ENCODE results near the gene ULK3.

The ULK3 gene

GRCh38 chr15:74821091-74821789 lies 21.7 kb downstream of the ULK3 start:
- no peak for DNase-seq

DNA sequence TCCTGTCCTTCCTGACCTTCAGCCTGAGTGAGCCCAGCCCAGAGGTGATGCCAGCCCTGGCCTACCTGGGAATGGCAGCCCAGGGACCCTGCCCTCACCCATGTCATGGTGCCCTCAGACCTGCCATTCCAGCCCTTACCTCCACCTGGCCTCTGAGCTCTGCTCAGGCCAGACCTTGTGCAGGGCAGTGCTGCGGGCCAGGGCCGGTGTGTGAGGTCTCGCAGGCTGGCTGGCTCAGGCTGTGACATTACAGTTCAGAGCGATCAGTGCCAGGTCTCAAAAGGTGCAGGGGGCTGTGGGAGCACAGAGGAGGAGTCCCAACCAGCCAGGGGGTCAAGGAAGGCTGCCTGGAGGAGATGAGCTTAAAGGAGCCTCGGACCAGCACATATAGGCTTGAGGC lies 22.9 kb downstream of the ULK3 start:
- DNase-seq, result no peak

GRCh38 chr15:74817370-74817737 lies 25.6 kb downstream of the ULK3 start:
- DNase-seq, result no peak

DNA sequence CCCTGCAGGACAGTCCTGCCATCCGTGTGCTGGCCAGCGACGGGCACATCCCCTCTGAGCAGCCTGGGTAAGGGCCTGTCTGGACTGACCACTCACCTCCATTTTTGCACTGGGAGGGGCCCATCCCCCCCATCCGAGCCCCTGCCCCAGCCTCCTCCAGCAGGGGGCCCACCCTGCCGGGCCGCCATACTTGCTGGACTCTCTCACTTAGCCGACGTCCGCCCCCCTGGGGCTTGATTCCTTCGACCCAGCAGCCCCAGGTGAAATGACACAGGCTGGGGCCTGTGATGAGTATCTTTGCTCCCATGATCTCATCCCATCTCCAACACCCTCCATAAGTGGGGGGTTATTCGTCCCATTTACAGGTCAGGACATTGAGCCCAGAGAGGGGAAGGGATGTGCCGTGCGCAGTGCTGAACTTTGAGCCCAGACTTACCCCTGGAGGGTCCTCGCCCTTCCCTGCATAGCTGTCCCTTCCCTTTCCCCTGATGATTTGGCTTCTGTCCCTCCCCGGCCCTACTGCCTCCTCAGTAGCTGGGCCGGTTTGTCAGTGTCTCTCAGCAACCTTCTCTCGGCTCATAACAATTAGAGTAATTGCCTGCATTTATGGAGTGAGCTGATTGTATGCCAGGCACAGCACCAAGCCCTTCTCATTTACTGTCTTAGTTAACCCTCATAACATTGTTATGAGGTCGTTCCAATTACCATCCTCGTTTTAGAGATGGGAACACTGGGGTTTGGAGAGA lies 26.2 kb downstream of the ULK3 start:
- DNase-seq, result no peak

DNA sequence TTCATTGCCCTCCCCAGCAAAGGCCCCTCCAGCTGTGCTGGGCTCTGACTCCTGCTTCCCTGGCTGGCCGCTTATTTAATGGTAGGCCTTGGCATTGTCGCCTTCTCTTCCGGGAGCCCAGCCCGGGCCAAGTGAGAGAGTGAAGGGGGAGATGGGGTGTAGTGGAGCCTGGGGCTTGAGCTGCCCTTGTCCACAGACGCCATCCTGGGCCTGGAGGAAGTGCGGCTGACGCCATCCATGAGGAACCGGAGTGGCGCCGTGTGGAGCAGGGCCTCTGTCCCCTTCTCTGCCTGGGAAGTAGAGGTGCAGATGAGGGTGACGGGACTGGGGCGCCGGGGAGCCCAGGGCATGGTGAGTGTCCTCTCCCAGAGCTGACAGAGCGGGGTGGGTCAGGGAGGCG lies 27.0 kb downstream of the ULK3 start:
- no peak for DNase-seq

- no peak for DNase-seq
Observed at GRCh38 chr15:74815121-74815934, 27.6 kb downstream of the ULK3 start.

GRCh38 chr15:74812533-74812932 lies 30.4 kb downstream of the ULK3 start, which contains the start of gene LMAN1L:
TSS of gene LMAN1L (plus strand) at chr15:74812835. CDS start at chr15:74812855, 20 bp downstream.
- no peak for DNase-seq

DNA sequence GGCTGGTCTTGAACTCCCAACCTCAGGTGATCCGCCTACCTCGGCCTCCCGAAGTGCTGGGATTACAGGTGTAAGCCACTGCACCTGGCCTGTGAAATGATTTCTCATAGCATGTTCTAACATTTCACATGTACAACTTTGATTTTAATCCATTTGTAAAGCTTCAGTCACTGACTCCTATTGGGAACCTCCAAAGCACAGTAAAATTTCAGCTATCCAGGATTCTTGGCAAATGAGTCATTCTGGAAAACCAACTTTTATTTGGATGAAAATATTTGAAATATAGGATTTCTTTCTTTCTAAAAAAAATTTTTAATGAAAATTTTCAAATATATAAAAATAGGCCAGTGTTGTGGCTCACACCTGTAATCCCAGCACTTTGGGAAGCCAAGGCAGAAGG lies 33.0 kb downstream of the ULK3 start:
- DNase-seq, result no peak

GRCh38 chr15:74809242-74809641 lies 33.7 kb downstream of the ULK3 start:
- DNase-seq, result no peak

GRCh38 chr15:74808840-74809229 lies 34.1 kb downstream of the ULK3 start:
- DNase-seq, result no peak

- no peak for DNase-seq
Observed at GRCh38 chr15:74808078-74808839, 34.7 kb downstream of the ULK3 start.

- DNase-seq, result no peak
Observed at GRCh38 chr15:74807282-74807681, 35.7 kb downstream of the ULK3 start.

- DNase-seq, result no peak
Observed at GRCh38 chr15:74804935-74805334, 38.0 kb downstream of the ULK3 start.

GRCh38 chr15:74802862-74803447 lies 40.0 kb downstream of the ULK3 start:
- no peak for DNase-seq

DNA sequence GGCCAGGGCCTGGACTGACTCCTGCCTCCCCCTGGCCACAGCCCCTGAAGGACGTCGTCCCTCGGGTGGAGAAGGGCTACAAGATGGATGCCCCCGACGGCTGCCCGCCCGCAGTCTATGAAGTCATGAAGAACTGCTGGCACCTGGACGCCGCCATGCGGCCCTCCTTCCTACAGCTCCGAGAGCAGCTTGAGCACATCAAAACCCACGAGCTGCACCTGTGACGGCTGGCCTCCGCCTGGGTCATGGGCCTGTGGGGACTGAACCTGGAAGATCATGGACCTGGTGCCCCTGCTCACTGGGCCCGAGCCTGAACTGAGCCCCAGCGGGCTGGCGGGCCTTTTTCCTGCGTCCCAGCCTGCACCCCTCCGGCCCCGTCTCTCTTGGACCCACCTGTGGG lies 40.7 kb downstream of the ULK3 start:
- DNase-seq, result no peak

DNA sequence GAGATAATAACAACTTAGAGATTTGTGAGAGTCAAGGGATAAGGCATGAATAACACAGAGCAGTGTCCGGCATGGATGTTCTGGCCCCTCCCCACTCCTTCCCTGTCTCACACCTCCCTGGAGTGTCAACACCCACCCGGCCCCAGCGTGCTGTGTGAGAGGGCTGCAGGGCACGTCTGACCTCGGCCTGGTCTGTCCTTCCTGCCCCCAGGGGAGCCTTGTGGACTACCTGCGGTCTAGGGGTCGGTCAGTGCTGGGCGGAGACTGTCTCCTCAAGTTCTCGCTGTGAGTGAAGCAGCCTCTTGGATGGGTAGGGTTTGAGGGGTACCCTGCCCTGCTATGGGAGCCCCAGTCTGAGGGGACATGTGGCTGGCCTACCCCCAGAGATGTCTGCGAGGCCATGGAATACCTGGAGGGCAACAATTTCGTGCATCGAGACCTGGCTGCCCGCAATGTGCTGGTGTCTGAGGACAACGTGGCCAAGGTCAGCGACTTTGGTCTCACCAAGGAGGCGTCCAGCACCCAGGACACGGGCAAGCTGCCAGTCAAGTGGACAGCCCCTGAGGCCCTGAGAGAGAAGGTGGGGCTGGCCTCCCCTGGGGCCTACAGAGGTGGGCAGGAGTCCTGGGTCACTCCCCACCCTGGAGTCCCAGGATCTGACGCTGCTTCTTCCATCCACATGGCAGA lies 41.5 kb downstream of the ULK3 start:
- no peak for DNase-seq

DNA sequence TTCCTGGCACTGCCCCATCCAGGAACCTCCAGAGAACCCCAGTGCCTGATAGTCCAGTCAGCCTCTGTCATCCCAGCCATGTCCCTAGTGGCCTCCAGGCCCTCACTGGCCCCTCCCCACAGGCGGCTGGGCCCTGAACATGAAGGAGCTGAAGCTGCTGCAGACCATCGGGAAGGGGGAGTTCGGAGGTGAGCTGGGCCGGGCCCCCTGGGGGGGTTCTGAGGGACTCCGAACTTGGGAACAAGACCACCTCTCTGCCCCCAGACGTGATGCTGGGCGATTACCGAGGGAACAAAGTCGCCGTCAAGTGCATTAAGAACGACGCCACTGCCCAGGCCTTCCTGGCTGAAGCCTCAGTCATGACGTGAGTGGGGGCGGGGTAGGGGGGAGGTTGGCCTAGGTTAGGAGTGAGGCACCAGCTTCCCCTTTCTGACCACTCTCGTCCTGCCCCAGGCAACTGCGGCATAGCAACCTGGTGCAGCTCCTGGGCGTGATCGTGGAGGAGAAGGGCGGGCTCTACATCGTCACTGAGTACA lies 42.3 kb downstream of the ULK3 start:
- no peak for DNase-seq

- peak; percentile 74 to 86 (median 81) for DNase-seq
Observed at GRCh38 chr15:74799856-74800558, 42.9 kb downstream of the ULK3 start.

DNA sequence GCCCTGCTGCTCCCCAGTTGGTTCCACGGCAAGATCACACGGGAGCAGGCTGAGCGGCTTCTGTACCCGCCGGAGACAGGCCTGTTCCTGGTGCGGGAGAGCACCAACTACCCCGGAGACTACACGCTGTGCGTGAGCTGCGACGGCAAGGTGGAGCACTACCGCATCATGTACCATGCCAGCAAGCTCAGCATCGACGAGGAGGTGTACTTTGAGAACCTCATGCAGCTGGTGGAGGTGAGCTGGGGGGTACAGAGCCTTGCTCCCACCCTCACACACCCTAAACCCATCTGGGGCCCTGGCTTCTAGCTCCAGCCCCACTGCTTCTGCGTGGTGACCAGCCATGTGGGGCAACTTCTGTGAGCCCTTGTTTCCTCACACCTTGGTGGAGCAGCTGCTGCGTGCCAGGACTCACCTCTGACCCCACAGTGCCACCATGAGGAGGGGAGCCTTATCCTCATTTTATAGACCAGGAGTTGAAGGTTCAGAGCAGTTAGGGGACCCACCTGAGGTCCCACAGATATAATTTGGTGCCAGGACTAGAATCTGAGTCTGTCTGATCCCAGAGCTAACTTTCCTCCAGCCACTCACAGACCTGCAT lies 43.6 kb downstream of the ULK3 start:
- DNase-seq, result peak in 1 of 5 donors; percentile 54
